Muscle layer of duodenum (tissue), 2 donors: Measurements from ENCODE around the gene ABLIM2.

ENCODE experiments used
- H3K27ac ChIP-seq: one replicate; pipeline ENCODE4 v1.7.0; 2013; ENCODE audit warnings: mild to moderate bottlenecking, low read length
- H3K27me3 ChIP-seq: one replicate; pipeline ENCODE4 v1.7.0; 2013; ENCODE audit warnings: low read depth, mild to moderate bottlenecking, control low read depth, low read length
- H3K36me3 ChIP-seq, 2 donors: one replicate each; pipeline ENCODE4 v1.7.0; 2013; ENCODE audit warnings: low read length in 2 of 2, control low read depth in 1 of 2, mild to moderate bottlenecking in 1 of 2; ENCODE audit not compliant: insufficient read depth in 2 of 2, control insufficient read depth in 1 of 2
- H3K4me1 ChIP-seq, 2 donors: one replicate each; pipeline ENCODE4 v1.7.0; 2013; ENCODE audit warnings: low read length in 2 of 2, mild to moderate bottlenecking in 2 of 2, control low read depth in 1 of 2, moderate library complexity in 1 of 2; ENCODE audit not compliant: insufficient read depth in 2 of 2, control insufficient read depth in 1 of 2
- H3K4me3 ChIP-seq, 2 donors: one replicate each; pipeline ENCODE4 v1.7.0; 2013; ENCODE audit warnings: low read length in 2 of 2, low read depth in 1 of 2, mild to moderate bottlenecking in 1 of 2
- H3K9me3 ChIP-seq, 2 donors: one replicate each; pipeline ENCODE4 v1.7.0; 2013; ENCODE audit warnings: low read length in 2 of 2, control low read depth in 1 of 2, mild to moderate bottlenecking in 1 of 2; ENCODE audit not compliant: control insufficient read depth in 1 of 2
- donor health status: healthy.

ABLIM2 gene

GRCh38 chr4:8066336-8066931 lies 92.2 kb downstream of the ABLIM2 start:
- H3K27me3 ChIP-seq, result peaks cover 5% of the 10 kb centered on the region
- no peak overlapping the region for H3K4me3 ChIP-seq
- H3K36me3 ChIP-seq, result no peaks in the 10 kb centered on the region
- H3K27ac ChIP-seq, result no peak overlapping the region
- no peaks in the 10 kb centered on the region for H3K4me1 ChIP-seq
- peaks cover 14 to 19% of the 10 kb centered on the region in 2 donors for H3K9me3 ChIP-seq

GRCh38 chr4:8063974-8064563 lies 94.5 kb downstream of the ABLIM2 start:
- Histone ChIP-seq H3K4me3 (no peak overlapping the region), H3K27me3 (no peaks in the 10 kb centered on the region), H3K27ac (no peak overlapping the region), H3K36me3 (no peaks in the 10 kb centered on the region), H3K4me1 (no peaks in the 10 kb centered on the region), H3K9me3 (peaks cover 14 to 19% of the 10 kb centered on the region in 2 donors)

DNA sequence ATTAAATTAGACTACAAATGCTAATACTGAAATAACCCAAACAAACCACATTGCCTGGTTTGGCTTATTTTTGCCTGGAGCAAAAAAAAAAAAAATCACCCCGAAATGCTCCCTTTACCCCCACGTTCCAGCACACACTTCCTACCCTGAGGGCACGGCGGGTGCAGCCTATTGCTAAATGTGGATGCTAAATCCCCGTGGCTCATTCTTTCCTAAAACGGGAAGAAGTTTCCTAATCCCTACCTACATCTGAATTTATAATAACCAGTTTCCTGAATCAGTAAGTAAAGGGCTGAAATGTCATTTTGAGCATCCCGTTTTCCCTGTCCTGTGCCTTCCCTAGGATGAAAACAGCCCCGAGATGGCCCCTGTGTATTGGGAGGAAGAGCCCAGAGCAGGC lies 97.0 kb downstream of the ABLIM2 start:
- H3K4me3 ChIP-seq, result no peak overlapping the region
- no peaks in the 10 kb centered on the region for H3K36me3 ChIP-seq
- H3K27me3 ChIP-seq, result no peaks in the 10 kb centered on the region
- H3K9me3 ChIP-seq, result peaks cover 14 to 19% of the 10 kb centered on the region in 2 donors
- no peaks in the 10 kb centered on the region for H3K4me1 ChIP-seq
- no peak overlapping the region for H3K27ac ChIP-seq

DNA sequence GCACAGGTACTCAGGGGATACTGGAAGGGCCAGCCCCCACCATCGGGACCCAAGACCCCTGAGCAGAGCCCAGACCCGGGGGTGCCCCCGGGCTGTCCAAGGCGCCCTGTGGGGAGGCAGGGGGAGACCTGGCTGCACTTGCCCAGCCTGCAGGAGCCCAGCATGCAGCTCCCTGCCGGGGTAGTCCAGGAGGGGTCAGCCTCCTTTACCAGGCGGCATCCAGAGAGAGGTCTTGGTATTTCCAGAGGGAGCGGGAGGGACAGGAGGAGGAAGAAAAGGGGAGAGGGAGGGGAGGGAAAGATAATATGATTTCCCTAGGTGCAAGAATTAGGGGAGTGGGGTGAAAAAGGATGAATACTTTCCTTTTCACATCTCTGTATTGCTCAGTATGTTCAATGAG lies 97.5 kb downstream of the ABLIM2 start:
- H3K4me1 ChIP-seq, result no peaks in the 10 kb centered on the region
- H3K36me3 ChIP-seq, result no peaks in the 10 kb centered on the region
- H3K27me3 ChIP-seq, result no peaks in the 10 kb centered on the region
- H3K9me3 ChIP-seq, result peaks cover 14 to 19% of the 10 kb centered on the region in 2 donors
- H3K27ac ChIP-seq, result no peak overlapping the region
- H3K4me3 ChIP-seq, result no peak overlapping the region

DNA sequence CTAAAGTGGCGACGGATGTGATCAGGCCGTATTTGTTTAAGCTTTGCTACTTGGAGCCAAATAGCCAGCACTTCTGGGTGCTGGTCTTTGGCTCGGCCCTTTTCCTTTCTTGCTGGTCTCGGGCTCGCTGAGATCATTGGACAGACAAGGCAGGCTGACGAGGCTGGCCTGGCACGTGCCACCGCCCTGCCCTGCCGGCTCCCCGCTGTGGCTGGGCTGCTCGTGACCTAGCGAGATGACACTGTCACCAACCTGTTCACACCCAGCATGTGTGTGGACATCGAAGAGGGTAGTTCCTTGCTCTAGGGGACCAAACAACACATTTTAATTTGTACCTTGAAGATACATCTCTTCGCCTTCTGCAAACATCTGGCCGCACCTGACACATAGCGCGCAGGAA lies 98.0 kb downstream of the ABLIM2 start:
- no peak overlapping the region for H3K4me3 ChIP-seq
- H3K9me3 ChIP-seq, result peaks cover 14 to 19% of the 10 kb centered on the region in 2 donors
- H3K27ac ChIP-seq, result no peak overlapping the region
- no peaks in the 10 kb centered on the region for H3K36me3 ChIP-seq
- H3K27me3 ChIP-seq, result no peaks in the 10 kb centered on the region
- H3K4me1 ChIP-seq, result no peaks in the 10 kb centered on the region

GRCh38 chr4:8058031-8058479 lies 100.6 kb downstream of the ABLIM2 start:
- Histone ChIP-seq H3K27ac (no peak overlapping the region), H3K4me1 (no peaks in the 10 kb centered on the region), H3K9me3 (peaks cover 0 to 3% of the 10 kb centered on the region in 2 donors), H3K36me3 (peaks cover 0 to 6% of the 10 kb centered on the region in 2 donors), H3K4me3 (no peak overlapping the region), H3K27me3 (no peaks in the 10 kb centered on the region)

- peaks cover 0 to 3% of the 10 kb centered on the region in 2 donors for H3K9me3 ChIP-seq
- no peak overlapping the region for H3K4me3 ChIP-seq
- no peaks in the 10 kb centered on the region for H3K27me3 ChIP-seq
- peaks cover 0 to 16% of the 10 kb centered on the region in 2 donors for H3K4me1 ChIP-seq
- no peak overlapping the region for H3K27ac ChIP-seq
- H3K36me3 ChIP-seq, result peaks cover 0 to 6% of the 10 kb centered on the region in 2 donors
Observed at GRCh38 chr4:8055206-8055605, 103.4 kb downstream of the ABLIM2 start.

DNA sequence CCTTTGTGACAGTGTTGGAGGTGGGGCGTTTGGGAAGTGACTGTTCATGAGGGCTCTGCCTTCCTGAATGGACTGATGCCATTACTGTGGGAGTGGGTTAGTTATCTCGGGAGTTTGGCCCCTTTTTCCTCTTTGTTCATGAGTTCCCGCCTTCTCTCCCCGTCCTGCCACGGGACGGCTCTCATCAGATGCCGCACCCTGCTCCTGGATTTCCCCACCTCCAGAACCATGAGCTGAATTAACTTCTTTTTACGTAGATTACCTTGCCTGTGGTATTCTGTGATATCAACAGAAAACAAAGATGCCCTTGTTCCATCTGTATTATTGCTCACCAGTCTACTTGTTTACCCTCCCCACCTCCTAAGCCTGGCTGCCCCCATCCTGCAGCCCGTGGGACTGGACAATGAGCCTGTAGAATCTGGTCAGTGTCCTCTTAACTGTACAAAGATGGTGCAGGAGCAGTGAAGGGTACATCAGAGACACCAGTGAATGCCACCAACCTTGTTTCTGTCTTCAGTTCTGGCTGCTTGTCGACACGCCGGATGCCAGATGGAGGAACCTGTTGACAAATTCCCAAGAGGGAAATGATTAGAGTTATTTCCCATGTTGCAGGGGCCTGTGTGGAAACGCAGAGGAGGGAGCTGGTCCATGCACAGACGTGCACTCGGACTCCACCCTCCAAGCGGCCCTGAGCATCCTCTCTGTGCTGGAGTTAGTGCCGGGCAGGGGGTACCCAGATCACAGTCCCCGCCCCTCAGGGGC lies 104.7 kb downstream of the ABLIM2 start:
- Histone ChIP-seq H3K4me3 (no peak overlapping the region), H3K9me3 (peaks cover 0 to 3% of the 10 kb centered on the region in 2 donors), H3K4me1 (peaks cover 0 to 19% of the 10 kb centered on the region in 2 donors), H3K36me3 (peaks cover 0 to 6% of the 10 kb centered on the region in 2 donors), H3K27me3 (no peaks in the 10 kb centered on the region), H3K27ac (no peak overlapping the region)

DNA sequence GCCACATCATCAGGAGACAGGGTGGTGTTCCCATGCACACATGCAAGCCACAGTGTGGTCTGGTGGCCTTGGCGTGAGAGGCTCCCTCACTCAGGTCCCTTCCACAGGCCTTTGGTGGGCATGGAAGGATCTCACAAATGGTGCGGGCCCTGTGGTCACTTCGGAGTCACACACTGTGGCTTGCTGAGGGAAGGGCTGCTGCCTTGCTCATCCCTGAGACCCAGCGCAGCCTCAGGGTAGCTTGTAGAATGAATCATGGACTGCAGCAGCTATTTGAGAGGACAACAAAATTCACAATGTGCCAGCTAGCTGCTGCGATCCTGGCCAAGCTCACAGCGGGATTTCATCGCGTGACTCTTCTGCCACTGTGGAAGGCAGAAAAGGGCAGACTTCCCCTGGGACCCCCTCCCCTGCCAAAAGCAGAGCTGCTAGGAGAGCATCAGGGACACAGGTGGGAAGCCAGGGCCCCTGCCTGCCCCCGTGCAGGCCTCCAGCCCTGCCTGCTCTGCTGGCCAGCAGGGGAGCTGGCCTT lies 106.4 kb downstream of the ABLIM2 start:
- Histone ChIP-seq H3K27me3 (no peaks in the 10 kb centered on the region), H3K4me1 (peaks cover 0 to 19% of the 10 kb centered on the region in 2 donors), H3K9me3 (peaks cover 0 to 3% of the 10 kb centered on the region in 2 donors), H3K36me3 (peaks cover 0 to 6% of the 10 kb centered on the region in 2 donors), H3K4me3 (no peak overlapping the region), H3K27ac (no peak overlapping the region)

DNA sequence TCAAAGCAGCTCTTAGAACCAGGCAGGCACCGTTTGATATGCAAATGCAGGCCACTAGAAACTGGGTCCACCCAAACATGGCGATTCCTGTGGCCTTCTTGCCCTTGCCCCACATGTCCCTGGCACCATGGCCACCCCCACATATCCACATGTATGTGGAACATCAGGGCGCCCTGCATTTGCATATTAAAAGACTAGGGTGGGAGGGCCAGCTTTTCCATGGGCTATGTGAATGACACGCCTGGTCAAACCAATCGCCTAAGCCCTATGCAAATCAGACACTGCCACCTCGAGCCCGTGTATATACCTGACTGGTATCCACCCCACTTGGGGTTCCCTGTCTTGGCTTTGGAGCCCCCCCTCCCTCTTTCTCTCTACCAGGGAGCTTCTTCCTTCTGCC lies 107.0 kb downstream of the ABLIM2 start:
- H3K4me3 ChIP-seq, result no peak overlapping the region
- no peak overlapping the region for H3K27ac ChIP-seq
- peaks cover 0 to 6% of the 10 kb centered on the region in 2 donors for H3K36me3 ChIP-seq
- H3K9me3 ChIP-seq, result peaks cover 0 to 3% of the 10 kb centered on the region in 2 donors
- H3K27me3 ChIP-seq, result no peaks in the 10 kb centered on the region
- peaks cover 0 to 19% of the 10 kb centered on the region in 2 donors for H3K4me1 ChIP-seq

GRCh38 chr4:8050555-8051206 lies 107.9 kb downstream of the ABLIM2 start:
- Histone ChIP-seq H3K27me3 (no peaks in the 10 kb centered on the region), H3K4me1 (peaks cover 0 to 19% of the 10 kb centered on the region in 2 donors), H3K9me3 (peaks cover 0 to 3% of the 10 kb centered on the region in 2 donors), H3K4me3 (peak overlapping the region in 1 of 2 donors; percentile 33), H3K36me3 (peaks cover 0 to 6% of the 10 kb centered on the region in 2 donors), H3K27ac (no peak overlapping the region)
